ENCODE measurements around the gene C20orf144. TPM values are rescaled to one million over a fixed set of nuclear protein-coding genes. Genes with fewer than 3 reads are reported as not detected.

C20orf144 gene
- total and polyA plus RNA-seq, 9 of the 15 experiments (the other 6 are each of a cell fraction or from before 2014, with no cell fraction given) = 0.04 to 0.23 (median 0.11) TPM; not detected in 2

DNA sequence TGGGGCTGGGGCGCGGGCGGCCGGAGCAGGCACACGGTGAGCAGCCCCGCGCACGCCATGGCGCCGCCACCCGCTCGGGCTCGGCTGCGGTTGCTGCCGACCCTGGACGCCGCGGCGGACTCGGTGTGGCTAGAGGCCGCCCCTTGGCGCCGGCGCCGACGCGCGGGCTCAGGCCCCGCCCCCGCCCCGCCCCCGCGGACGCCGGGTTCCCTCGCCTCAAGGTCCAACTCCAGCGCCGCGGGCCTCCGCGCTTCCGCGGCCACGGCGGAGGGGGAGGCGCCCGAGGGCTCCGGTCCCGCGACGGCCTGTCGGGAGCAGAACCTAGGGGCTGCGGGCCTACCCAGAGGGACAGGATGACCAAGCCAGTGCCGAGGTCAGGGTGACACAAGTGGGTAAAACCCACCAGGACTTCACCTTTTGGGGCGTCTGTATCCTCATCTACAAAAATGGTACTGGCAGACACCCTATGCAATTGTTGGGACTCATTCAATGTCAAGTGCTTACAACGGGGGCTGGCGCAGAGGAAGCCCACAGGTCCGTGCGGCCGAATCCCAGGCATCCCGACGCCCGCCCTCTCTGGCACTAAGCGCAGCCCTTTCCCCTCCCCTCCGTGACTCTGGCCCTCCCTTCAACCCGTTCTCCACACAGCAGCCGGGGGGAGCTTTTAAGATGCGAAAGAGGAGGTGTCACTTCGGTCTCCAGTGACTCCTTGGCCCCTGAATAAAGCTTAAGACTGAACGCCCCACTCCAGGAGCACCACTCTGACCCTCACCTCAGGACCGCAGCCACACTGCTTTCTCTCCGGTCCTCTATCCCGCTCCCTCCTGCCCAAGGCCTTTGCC is 12.4 kb downstream of the C20orf144 start, which contains the start of gene NECAB3 (continued):
- no peak for TF ChIP-seq MAFG (tag; conservative IDR thresholded peaks at IDR 0.05)
- no peak for TF ChIP-seq ZC3H11A (IDR thresholded peaks at IDR 0.05; ENCODE audit: low read depth, low read length)
- no peak for TF ChIP-seq CEBPB (tag; IDR thresholded peaks at IDR 0.05)
- TF ChIP-seq FIP1L1 (IDR thresholded peaks at IDR 0.05; ENCODE audit: low read depth, low read length, poor library complexity, severe bottlenecking) = no peak
- TF ChIP-seq KLF10 (CRISPR knock-in tag; IDR thresholded peaks at IDR 0.05) = no peak
- TF ChIP-seq, protein P1, sequence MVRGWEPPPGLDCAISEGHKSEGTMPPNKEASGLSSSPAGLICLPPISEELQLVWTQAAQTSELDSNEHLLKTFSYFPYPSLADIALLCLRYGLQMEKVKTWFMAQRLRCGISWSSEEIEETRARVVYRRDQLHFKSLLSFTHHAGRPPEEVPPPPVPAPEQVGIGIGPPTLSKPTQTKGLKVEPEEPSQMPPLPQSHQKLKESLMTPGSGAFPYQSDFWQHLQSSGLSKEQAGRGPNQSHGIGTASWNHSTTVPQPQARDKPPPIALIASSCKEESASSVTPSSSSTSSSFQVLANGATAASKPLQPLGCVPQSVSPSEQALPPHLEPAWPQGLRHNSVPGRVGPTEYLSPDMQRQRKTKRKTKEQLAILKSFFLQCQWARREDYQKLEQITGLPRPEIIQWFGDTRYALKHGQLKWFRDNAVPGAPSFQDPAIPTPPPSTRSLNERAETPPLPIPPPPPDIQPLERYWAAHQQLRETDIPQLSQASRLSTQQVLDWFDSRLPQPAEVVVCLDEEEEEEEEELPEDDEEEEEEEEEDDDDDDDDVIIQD (CRISPR knock-in tag; IDR thresholded peaks at IDR 0.05) = no peak
- 0 out of 2 replicates have a peak, but pooled peaks have one; percentile 26 for TF ChIP-seq ZBTB17 (CRISPR knock-in tag; IDR thresholded peaks at IDR 0.05)
- no peak for TF ChIP-seq BRF1 (IDR thresholded peaks at IDR 0.05; ENCODE audit: borderline replicate concordance, extremely low read depth, insufficient read length)
- no peak for TF ChIP-seq SREBF2 (CRISPR knock-in tag; IDR thresholded peaks at IDR 0.05)
- TF ChIP-seq, protein P2, sequence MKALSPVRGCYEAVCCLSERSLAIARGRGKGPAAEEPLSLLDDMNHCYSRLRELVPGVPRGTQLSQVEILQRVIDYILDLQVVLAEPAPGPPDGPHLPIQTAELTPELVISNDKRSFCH (CRISPR knock-in tag; IDR thresholded peaks at IDR 0.05) = no peak
- TF ChIP-seq, protein P2 (tag; IDR thresholded peaks at IDR 0.05) = no peak
- no peak for TF ChIP-seq PPARD (CRISPR knock-in tag; IDR thresholded peaks at IDR 0.05)
- no peak for TF ChIP-seq OTX1 (CRISPR knock-in tag; IDR thresholded peaks at IDR 0.05)
- no peak for TF ChIP-seq ZNF778 (CRISPR knock-in tag; IDR thresholded peaks at IDR 0.05)
- TF ChIP-seq SRSF9 (IDR thresholded peaks at IDR 0.05; ENCODE audit: borderline replicate concordance, low read depth, low read length) = no peak
- no peak for TF ChIP-seq NR3C1 (CRISPR knock-in tag; IDR thresholded peaks at IDR 0.05)
- no peak for TF ChIP-seq SIN3B (IDR thresholded peaks at IDR 0.05; ENCODE audit: low read depth)
- no peak for TF ChIP-seq CHD4 (IDR thresholded peaks at IDR 0.05; ENCODE audit: insufficient read depth, insufficient replicate concordance, low read depth, low read length, poor library complexity, severe bottlenecking)
- no peak for TF ChIP-seq PTBP1 (IDR thresholded peaks at IDR 0.05; ENCODE audit: low read depth, low read length)
- TF ChIP-seq, protein P3, sequence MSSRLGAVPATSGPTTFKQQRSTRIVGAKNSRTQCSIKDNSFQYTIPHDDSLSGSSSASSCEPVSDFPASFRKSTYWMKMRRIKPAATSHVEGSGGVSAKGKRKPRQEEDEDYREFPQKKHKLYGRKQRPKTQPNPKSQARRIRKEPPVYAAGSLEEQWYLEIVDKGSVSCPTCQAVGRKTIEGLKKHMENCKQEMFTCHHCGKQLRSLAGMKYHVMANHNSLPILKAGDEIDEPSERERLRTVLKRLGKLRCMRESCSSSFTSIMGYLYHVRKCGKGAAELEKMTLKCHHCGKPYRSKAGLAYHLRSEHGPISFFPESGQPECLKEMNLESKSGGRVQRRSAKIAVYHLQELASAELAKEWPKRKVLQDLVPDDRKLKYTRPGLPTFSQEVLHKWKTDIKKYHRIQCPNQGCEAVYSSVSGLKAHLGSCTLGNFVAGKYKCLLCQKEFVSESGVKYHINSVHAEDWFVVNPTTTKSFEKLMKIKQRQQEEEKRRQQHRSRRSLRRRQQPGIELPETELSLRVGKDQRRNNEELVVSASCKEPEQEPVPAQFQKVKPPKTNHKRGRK (tag; IDR thresholded peaks at IDR 0.05) = no peak
- TF ChIP-seq ZNF507 (tag; conservative IDR thresholded peaks at IDR 0.05) = no peak
- TF ChIP-seq, protein P4, sequence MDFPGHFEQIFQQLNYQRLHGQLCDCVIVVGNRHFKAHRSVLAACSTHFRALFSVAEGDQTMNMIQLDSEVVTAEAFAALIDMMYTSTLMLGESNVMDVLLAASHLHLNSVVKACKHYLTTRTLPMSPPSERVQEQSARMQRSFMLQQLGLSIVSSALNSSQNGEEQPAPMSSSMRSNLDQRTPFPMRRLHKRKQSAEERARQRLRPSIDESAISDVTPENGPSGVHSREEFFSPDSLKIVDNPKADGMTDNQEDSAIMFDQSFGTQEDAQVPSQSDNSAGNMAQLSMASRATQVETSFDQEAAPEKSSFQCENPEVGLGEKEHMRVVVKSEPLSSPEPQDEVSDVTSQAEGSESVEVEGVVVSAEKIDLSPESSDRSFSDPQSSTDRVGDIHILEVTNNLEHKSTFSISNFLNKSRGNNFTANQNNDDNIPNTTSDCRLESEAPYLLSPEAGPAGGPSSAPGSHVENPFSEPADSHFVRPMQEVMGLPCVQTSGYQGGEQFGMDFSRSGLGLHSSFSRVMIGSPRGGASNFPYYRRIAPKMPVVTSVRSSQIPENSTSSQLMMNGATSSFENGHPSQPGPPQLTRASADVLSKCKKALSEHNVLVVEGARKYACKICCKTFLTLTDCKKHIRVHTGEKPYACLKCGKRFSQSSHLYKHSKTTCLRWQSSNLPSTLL (IDR thresholded peaks at IDR 0.05) = peak; percentile 72; the same call in 1 of the 2 replicates

All from K562 (cell line).